Measurements from ENCODE around the gene MATN3. TPM values are rescaled to one million over a fixed set of nuclear protein-coding genes. Genes with fewer than 3 reads are reported as not detected.

The MATN3 gene
- total RNA-seq, 4 donors from 2014 or later: 0.11 to 1.5 (median 0.60) TPM

DNA sequence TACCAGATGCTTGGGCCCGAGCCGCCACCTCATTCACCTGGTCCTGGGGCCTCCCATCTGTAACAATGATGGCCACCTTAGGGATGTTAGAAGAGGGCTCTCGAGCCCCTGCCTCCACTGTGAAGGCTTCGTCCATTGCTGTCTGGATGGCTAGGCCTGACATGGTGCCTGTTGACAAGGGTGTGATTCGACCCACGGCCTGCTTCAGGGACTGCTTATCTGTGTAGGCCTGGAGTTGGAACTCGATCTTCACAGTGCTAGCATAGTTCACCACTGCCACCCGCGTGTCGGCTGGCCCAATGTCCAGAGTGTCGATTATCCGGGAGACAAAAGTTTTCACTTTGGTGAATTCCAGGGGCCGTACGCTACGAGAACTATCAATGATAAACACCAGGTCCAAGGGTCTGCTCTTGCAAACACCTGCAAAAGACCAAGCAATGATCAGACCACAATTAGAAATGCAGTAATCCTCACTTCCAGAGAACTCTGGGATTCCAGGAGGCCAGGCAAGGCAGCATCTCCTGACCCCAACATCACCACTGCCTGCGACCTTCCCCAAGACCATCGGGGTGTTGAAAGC lies 6.5 kb downstream of the MATN3 start:
- no peak overlapping the region for H3K4me3 ChIP-seq (ENCODE audit: low read depth, poor library complexity, severe bottlenecking)
- 87 to 96% methylated on average over 17 of the region's 17 CpGs for WGBS, 2 donors
- no peak for DNase-seq (ENCODE audit: low spot score in 2 of 2)
- TF ChIP-seq POLR2A (IDR thresholded peaks at IDR 0.05) (no peak), CTCF (IDR thresholded peaks at IDR 0.05) (no peak)
- intact Hi-C loops (cut with DNase I; ENCODE audit: low total_unique reads): no loop called here

DNA sequence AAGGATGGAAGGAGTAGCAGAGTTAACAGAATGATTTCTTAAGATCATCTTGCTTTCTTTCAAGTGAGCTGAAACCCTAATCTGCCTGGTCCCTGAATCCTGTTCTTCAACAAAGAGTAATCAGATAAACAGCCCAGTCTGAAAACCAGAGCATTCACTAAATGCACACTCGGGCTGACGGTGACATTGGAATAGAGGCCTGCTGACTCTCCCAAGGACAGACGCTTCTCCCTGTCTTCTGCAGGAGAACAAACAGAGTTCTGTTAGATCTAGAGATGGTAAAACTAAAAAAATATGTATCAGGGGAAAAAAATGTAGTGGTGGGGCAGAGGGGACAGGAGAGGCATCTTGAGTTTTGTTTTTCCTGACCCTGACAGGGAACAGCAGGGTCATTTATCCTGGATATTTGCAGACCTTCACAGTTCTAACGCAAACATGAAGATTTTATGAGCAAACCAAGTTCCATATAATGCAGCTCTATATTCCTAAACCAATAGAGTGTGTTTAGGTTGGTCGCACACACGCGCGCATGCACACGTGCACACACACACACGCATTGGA lies 7.3 kb downstream of the MATN3 start:
- WGBS, 2 donors: 90 to 93% methylated on average over 10 of the region's 10 CpGs
- TF ChIP-seq CTCF (IDR thresholded peaks at IDR 0.05) (no peak), POLR2A (IDR thresholded peaks at IDR 0.05) (no peak)

GRCh38 chr2:20001361-20001863 lies 11.1 kb downstream of the MATN3 start:
- no peak overlapping the region for H3K4me3 ChIP-seq (ENCODE audit: low read depth, poor library complexity, severe bottlenecking)
- TF ChIP-seq POLR2A (IDR thresholded peaks at IDR 0.05): no peak
- no peak for TF ChIP-seq CTCF (IDR thresholded peaks at IDR 0.05)
- DNase-seq (ENCODE audit: low spot score in 2 of 2): no peak
- intact Hi-C loops (cut with DNase I; ENCODE audit: low total_unique reads): no loop called here
- WGBS, 2 donors: 81 to 84% methylated on average over 2 of the region's 2 CpGs

More for the DNA sequence above, 7.3 kb downstream of the MATN3 start:
- DNase-seq (ENCODE audit: low spot score in 2 of 2): no peak
- no peak overlapping the region for H3K4me3 ChIP-seq (ENCODE audit: low read depth, poor library complexity, severe bottlenecking)
- intact Hi-C loops (cut with DNase I; ENCODE audit: low total_unique reads): no loop called here

GRCh38 chr2:19993731-19994130 lies 18.7 kb downstream of the MATN3 start:
- intact Hi-C loops (cut with DNase I; ENCODE audit: low total_unique reads): no loop called here
- no peak for TF ChIP-seq POLR2A (IDR thresholded peaks at IDR 0.05)
- no peak for TF ChIP-seq CTCF (IDR thresholded peaks at IDR 0.05)
- no peak for DNase-seq (ENCODE audit: low spot score in 2 of 2)
- no peak overlapping the region for H3K4me3 ChIP-seq (ENCODE audit: low read depth, poor library complexity, severe bottlenecking)

- H3K4me3 ChIP-seq (ENCODE audit: low read depth, poor library complexity, severe bottlenecking): no peak overlapping the region
- WGBS, 2 donors: 76 to 93% methylated on average over 1 of the region's 1 CpG
- TF ChIP-seq CTCF (IDR thresholded peaks at IDR 0.05): no peak
- TF ChIP-seq POLR2A (IDR thresholded peaks at IDR 0.05): no peak
- DNase-seq (ENCODE audit: low spot score in 2 of 2): no peak
- intact Hi-C loops (cut with DNase I; ENCODE audit: low total_unique reads): no loop called here
These were observed 20.6 kb downstream of the MATN3 start for GRCh38 chr2:19991895-19992294.

DNA sequence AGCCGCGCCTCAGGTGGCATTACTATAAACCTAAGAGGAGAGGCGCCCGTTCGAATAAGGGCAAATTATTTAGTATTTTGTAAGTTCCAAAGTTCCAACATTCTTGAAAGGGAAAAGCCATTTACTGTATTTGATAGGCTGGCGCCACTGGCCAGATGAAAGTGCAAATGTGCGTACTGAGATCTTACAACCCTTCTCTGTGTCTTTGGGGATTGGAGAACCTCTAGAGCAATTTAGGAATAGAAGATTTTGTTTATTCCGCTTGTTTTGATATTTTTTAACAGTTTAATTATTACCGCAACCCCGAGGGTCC lies 22.1 kb downstream of the MATN3 start:
- TF ChIP-seq CTCF (IDR thresholded peaks at IDR 0.05) (no peak), POLR2A (IDR thresholded peaks at IDR 0.05) (no peak)
- DNase-seq (ENCODE audit: low spot score in 2 of 2): no peak
- 17 to 29% methylated on average over 10 of the region's 10 CpGs for WGBS, 2 donors
- H3K4me3 ChIP-seq (ENCODE audit: low read depth, poor library complexity, severe bottlenecking): peak overlapping the region; percentile 76
- intact Hi-C loops (cut with DNase I; ENCODE audit: low total_unique reads): no loop called here

Data from lower leg skin (tissue), 4 donors.